Mesothelial cell of epicardium (in vitro differentiated cells): ENCODE data around the gene DYRK1A. TPM values are rescaled to one million over a fixed set of nuclear protein-coding genes. Genes with fewer than 3 reads are reported as not detected.

ENCODE experiments used
- DNase-seq, 2 experiments: peaks; one replicate each; pipeline ENCODE4 v3.0.0; 2021; ENCODE audit warnings: low spot score in 2 of 2; ENCODE audit not compliant: unreplicated experiment in 2 of 2
- H3K27ac Mint-ChIP-seq: 2 replicates; pipeline ENCODE4 v1.8.0; 2021; ENCODE audit warnings: mixed read lengths
- H3K27me3 Mint-ChIP-seq: 2 replicates; pipeline ENCODE4 v1.8.0; 2021; ENCODE audit warnings: low read depth, mixed read lengths
- H3K36me3 Mint-ChIP-seq: 2 replicates; pipeline ENCODE4 v1.8.0; 2021; ENCODE audit warnings: mixed read lengths
- H3K4me1 Mint-ChIP-seq: 2 replicates; pipeline ENCODE4 v1.8.0; 2021; ENCODE audit warnings: mixed read lengths
- H3K4me3 Mint-ChIP-seq: 2 replicates; pipeline ENCODE4 v1.8.0; 2021; ENCODE audit warnings: mild to moderate bottlenecking, moderate library complexity, mixed read lengths
- H3K9me3 Mint-ChIP-seq: 2 replicates; pipeline ENCODE4 v1.8.0; 2021; ENCODE audit warnings: mixed read lengths
- CTCF ChIP-seq: fragments of 200-600 bp; sonication (generic); IDR thresholded peaks from one replicate; pipeline ENCODE4 v1.5.0; 2021; ENCODE audit warnings: antibody characterized with exemption; ENCODE audit not compliant: unreplicated experiment
- total RNA-seq: library from RNA; stranded (reverse); gene quantifications from 3 replicates; pipeline ENCODE4 v1.2.1, GENCODE V29; 2021

DYRK1A gene
- total RNA-seq, 1 donor from 2014 or later = 79.7 TPM

- no peak for TF ChIP-seq CTCF
- Mint-ChIP-seq H3K4me1 (peaks cover 65% of the 10 kb centered on the region), H3K36me3 (no peaks in the 10 kb centered on the region), H3K4me3 (peak overlapping the region; percentile 33), H3K27me3 (no peaks in the 10 kb centered on the region), H3K27ac (peak overlapping the region; percentile 95), H3K9me3 (no peaks in the 10 kb centered on the region)
- DNase-seq = no peak
Measured at GRCh38 chr21:37458669-37459276, 92.2 kb downstream of the DYRK1A start.

GRCh38 chr21:37459575-37459974 is 93.0 kb downstream of the DYRK1A start:
- Mint-ChIP-seq H3K4me3 (no peak overlapping the region), H3K27ac (peak overlapping the region; percentile 88), H3K36me3 (no peaks in the 10 kb centered on the region), H3K27me3 (no peaks in the 10 kb centered on the region), H3K9me3 (no peaks in the 10 kb centered on the region), H3K4me1 (peaks cover 64% of the 10 kb centered on the region)
- no peak for TF ChIP-seq CTCF
- DNase-seq = no peak

- no peak for TF ChIP-seq CTCF
- no peaks in the 10 kb centered on the region for H3K9me3 Mint-ChIP-seq
- DNase-seq = no peak
- no peak overlapping the region for H3K4me3 Mint-ChIP-seq
- H3K27me3 Mint-ChIP-seq = no peaks in the 10 kb centered on the region
- peak overlapping the region; percentile 55 for H3K27ac Mint-ChIP-seq
- no peaks in the 10 kb centered on the region for H3K36me3 Mint-ChIP-seq
- H3K4me1 Mint-ChIP-seq = peaks cover 59% of the 10 kb centered on the region
Measured at GRCh38 chr21:37460196-37460595, 93.6 kb downstream of the DYRK1A start.

- Mint-ChIP-seq H3K4me1 (peaks cover 57% of the 10 kb centered on the region), H3K36me3 (no peaks in the 10 kb centered on the region)
Measured at GRCh38 chr21:37461479-37461878, 94.9 kb downstream of the DYRK1A start.

GRCh38 chr21:37462087-37462861 is 95.7 kb downstream of the DYRK1A start:
- Mint-ChIP-seq H3K27ac (peak overlapping the region; percentile 90), H3K27me3 (no peaks in the 10 kb centered on the region), H3K9me3 (no peaks in the 10 kb centered on the region), H3K36me3 (no peaks in the 10 kb centered on the region), H3K4me3 (no peak overlapping the region), H3K4me1 (peaks cover 55% of the 10 kb centered on the region)
- no peak for TF ChIP-seq CTCF
- DNase-seq = no peak

More at GRCh38 chr21:37461479-37461878, 94.9 kb downstream of the DYRK1A start:
- no peak overlapping the region for H3K4me3 Mint-ChIP-seq
- no peak for TF ChIP-seq CTCF
- no peaks in the 10 kb centered on the region for H3K27me3 Mint-ChIP-seq
- no peak for DNase-seq
- peak overlapping the region; percentile 90 for H3K27ac Mint-ChIP-seq
- no peaks in the 10 kb centered on the region for H3K9me3 Mint-ChIP-seq
